HG02973 (cell line): ENCODE measurements around the gene AGAP1.

Experiments
- ATAC-seq: cut with Tn5 transposase; IDR thresholded peaks from one replicate; pipeline ENCODE4 v1.9.1; 2021; ENCODE audit warnings: moderate library complexity; ENCODE audit not compliant: unreplicated experiment

Gene AGAP1

GRCh38 chr2:236010920-236011685, 517.3 kb downstream of the AGAP1 start:
- no peak for ATAC-seq

GRCh38 chr2:236012155-236012554, 518.3 kb downstream of the AGAP1 start:
- no peak for ATAC-seq

DNA sequence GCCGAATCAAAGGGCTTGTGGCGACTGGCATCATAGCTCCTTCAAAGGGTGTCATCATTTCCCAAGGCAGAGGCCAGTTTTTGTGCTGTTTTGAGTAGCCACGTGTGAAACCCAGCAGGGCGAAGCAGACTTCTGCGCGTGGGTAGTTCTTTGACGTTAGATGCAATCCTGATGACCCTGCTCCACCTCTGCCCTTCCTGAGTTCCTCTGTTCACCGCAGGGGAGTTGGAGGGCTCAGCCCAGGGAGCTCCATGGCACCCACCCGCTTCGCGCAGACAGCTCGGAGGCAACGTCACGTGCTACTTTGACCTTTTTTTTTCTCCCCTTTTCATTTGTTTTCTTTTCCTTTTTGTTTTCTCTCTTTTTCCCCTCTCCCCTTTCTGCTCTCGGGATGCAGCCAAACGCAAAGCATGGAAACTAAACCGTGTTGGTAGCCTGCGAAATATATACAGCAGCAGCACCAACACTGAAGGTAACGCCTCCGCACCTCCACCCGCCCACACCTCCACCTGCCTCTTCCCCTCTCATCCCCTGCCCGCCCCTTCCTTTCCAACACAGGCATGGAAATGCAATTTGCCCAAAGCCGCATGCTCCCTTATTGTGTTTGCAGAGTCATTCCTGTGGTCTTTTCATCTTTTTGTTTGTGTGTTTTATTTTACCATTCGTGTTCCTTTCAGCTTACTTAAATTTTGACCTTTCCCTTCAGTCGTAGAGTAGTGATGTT, 520.7 kb downstream of the AGAP1 start:
- no peak for ATAC-seq

DNA sequence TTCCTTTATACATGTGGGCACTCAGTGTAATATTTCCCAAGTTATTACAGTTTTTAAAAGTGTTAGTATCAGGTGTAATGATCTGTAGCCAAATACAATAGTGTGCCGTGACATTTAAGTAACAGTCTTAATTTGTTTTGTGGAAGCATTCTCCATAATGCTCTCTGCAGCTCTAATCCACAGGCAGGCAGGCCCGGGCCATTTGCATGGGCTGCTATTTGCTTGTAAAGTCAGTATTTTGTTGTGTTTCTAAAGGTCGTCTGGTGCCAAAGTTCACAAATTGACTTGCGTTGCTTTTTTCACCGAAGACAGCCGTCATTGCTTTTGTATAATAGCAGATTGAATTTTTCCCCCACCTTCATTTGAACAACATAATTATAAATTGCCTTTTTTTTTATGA, 521.3 kb downstream of the AGAP1 start:
- no peak for ATAC-seq

DNA sequence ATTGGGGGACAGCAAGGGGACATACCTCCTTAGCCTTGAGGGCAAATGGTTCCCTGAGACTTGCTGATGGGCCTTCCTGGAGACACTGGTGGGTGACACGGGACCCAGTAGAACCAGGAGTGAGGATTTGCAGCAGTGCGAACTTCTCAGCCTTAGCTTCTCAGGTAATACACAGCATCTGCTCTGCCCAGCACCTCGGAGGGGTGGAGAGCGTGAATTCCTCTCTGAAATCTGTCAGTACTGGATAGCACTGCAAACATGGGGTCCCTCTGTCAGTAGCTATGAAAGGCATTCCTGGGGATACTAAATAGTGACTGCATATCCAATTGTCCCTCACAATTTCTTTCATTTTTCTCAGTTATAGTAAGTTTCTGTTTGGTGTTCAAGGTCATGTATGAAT, 522.7 kb downstream of the AGAP1 start:
- no peak for ATAC-seq

DNA sequence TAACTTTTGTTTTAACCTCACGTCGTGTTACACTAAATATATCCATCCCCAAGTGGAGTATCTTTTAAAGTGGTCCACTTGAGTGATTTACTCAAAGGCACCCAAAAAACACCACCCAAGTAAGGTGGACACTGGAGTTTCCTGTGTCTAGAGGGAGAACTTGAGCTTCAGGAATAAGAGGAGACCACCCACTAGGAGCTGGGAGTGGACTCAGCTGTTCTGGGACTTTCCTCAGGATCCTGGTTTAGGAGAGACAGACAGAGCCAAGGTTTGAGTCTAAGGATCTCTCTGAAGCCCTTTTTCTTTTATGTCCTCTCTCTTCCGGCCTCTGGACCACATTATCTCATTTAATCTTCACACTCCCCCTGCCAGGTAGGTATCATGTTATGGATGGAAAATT, 523.6 kb downstream of the AGAP1 start:
- no peak for ATAC-seq

- ATAC-seq = no peak
Measured at GRCh38 chr2:236019434-236019833, 525.6 kb downstream of the AGAP1 start.

GRCh38 chr2:236021499-236022057, 527.7 kb downstream of the AGAP1 start:
- no peak for ATAC-seq

- ATAC-seq = no peak
Measured at GRCh38 chr2:236022128-236022527, 528.3 kb downstream of the AGAP1 start.

DNA sequence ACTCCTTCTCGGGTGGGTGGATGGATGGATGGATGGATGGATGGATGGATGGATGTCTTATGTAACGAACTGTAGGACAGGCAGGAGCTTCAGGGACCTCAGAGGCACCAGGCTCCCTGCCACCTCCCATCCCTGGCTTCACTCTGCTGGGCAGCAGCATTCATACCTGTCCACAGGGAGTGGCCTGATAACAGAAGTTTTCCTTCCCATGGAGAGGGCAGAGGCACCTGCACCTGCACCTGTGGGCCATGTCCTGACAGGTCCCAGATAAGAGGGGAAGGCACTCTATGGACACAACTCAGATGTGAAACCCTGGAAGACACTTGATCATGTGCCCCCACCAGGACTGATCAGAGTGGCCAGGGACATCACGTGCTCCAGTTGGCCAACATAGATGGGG, 532.0 kb downstream of the AGAP1 start:
- no peak for ATAC-seq

DNA sequence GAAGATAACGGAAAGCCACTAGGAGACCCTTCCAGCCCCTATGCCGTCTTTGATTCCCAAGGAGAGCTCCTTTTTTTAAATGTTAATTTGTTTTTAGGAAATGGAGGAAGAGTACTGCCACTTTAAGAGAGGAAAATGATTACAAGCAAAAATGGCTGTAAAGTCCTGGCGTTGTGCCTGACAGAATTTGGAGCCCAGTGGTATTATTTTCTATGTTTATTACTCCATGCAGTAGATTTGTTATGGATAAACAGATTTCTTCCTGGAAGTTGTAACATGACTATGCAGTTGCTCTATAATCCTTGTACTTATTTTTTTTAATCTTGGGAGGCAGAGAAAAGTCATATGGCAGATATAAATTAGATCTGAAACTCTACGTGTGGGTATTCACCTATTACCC, 533.0 kb downstream of the AGAP1 start:
- no peak for ATAC-seq

GRCh38 chr2:236028066-236028465, 534.2 kb downstream of the AGAP1 start:
- ATAC-seq = no peak

- no peak for ATAC-seq
Measured at GRCh38 chr2:236033462-236033861, 539.6 kb downstream of the AGAP1 start.

DNA sequence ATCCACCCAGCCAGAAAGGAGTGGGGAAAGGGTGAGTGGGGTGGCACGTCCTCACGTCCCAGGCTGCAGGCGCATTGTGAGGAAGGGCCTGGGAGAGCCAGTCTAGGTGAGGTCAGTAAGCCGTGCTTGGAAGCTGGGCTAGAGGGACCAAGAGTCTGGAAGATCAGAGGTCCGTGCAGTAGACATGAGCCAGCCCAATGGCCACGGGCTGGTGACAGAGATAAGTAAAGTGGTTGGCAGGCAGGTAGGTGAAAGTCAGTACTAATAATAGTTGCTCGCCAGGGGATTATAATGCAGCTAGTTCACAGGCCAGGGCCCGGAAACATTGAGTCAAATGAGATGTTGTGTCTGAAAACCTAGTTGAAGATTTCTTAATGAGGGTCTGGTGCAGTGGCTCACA, 541.1 kb downstream of the AGAP1 start:
- no peak for ATAC-seq

DNA sequence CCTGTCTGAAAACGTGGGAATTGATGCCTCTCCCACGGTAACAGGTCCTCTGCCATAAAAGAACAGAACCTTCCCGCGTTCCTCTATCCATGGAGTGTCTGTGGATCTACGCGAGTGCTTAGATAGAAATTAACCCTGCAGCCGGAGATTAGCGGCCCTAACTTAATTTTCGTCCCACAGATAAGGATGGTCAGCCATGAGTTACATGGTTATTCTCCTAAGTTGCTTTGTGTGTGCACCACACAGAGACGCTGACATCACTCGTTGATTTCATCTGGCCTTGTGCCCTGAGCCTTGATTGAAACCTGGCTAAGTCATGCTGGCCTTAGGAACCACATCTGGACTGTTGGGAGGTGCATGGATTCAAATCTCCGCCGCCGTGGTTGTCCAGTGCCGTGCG, 542.2 kb downstream of the AGAP1 start:
- no peak for ATAC-seq

- ATAC-seq = no peak
Measured at GRCh38 chr2:236038096-236038495, 544.3 kb downstream of the AGAP1 start.

DNA sequence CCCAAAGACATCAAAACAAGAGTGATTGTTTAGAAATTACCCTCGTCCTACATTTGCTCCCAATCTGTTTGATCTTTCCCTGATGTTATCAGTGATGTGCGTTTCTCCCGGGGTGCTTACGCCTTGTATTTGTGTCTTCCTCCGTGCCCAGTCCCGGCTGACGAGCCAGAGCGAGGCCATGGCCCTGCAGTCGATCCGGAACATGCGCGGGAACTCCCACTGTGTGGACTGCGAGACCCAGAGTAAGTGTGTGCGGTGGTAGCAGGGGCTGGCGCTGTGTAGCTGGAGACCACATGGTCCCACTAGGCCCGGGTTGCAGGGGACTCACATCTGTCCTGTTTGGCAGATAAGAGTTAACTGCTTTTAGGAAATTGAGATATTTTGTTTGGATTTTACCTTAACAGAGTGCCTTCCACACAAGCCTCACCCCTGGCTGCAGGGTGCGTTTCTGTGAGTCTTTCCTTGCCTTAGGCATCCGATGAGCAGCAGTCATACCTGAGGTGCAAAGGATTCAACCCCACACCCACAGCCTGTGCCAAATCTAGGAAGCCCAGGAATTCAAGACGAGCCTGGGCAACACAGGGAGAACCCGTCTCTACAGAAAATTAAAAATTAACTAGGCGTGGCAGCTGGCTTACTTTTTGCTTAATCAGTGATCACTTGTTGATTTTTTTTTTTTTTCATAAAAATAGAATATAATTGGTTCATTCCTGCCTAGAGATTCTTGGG, 546.9 kb downstream of the AGAP1 start:
- no peak for ATAC-seq

GRCh38 chr2:236041616-236042015, 547.8 kb downstream of the AGAP1 start:
- no peak for ATAC-seq

- ATAC-seq = no peak
Measured at GRCh38 chr2:236042087-236042486, 548.2 kb downstream of the AGAP1 start.

DNA sequence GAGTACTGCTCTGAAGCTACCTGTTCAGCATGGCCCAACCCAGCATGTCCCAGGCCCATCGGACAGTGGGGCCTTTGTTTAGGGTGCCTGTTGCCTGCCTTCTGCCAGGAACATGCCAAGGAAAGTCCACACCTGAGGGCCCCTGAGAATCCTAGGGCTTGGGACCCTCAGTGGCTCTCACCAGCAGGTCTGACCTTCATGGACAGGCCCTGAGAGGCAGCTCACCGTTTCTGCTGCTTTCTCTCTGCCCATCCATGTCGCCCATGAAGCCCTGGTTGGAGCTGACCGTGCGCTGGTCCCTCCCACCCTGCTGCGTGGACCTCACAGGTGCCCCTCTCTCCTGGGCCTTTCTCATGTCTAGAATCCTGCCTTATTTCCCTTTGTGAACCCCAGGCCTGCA, 550.3 kb downstream of the AGAP1 start:
- ATAC-seq = no peak
